ENCODE results near the gene IFT122.

GRCh38 chr3:129439226-129439816 lies 703 bp upstream of the IFT122 start:
- TF ChIP-seq CTCF (conservative IDR thresholded peaks at IDR 0.05; ENCODE audit: low read depth in 2 of 2), result no peak
- TF ChIP-seq EZH2phosphoT487 (IDR thresholded peaks at IDR 0.05; ENCODE audit: unreplicated experiment), result no peak
- TF ChIP-seq POLR2AphosphoS5 (IDR thresholded peaks at IDR 0.05; ENCODE audit: low read depth), result no peak
